ENCODE results near the gene NEU1. TPM values are rescaled to one million over a fixed set of nuclear protein-coding genes. Genes with fewer than 3 reads are reported as not detected.

NEU1 gene
- total and polyA plus RNA-seq, 2 experiments from 2014 or later = 388 to 402 TPM

DNA sequence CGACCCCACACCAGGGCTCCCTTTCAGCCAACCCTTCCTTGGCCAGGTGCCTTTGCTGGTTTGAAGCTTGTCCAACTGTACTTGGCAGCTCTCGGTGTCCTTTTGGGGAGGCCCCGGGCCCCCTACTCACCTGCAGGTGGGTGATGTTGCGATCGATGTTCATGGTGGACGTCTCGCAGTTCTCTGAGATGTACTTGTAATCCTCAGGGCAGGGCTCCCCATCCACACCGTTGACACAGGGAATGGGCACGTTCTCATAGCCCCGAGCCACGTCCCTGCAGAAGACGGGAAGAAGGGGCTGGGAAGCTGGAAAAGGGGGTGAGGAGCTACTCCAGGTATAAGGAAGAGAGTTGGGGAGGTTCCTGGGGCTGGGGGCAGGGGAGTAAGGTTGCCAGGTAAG lies 21.1 kb upstream of the NEU1 start:
- H3K4me1 ChIP-seq (ENCODE audit: insufficient read depth) = no peaks in the 10 kb centered on the region
- no peaks in the 10 kb centered on the region for H4K20me1 ChIP-seq (ENCODE audit: insufficient read depth, poor library complexity, severe bottlenecking)
- H3K27me3 ChIP-seq = no peaks in the 10 kb centered on the region
- no peak for TF ChIP-seq EZH2 (IDR thresholded peaks at IDR 0.05; ENCODE audit: borderline replicate concordance)
- no peak for TF ChIP-seq CTCF (IDR thresholded peaks at IDR 0.05; ENCODE audit: poor library complexity)
- no peak for TF ChIP-seq EZH2phosphoT487 (IDR thresholded peaks at IDR 0.05; ENCODE audit: low read depth, severe bottlenecking, unreplicated experiment)
- H3K4me3 ChIP-seq = no peak overlapping the region
- H3K9me2 ChIP-seq (replicated peaks; ENCODE audit: insufficient read depth) = no peaks in the 10 kb centered on the region
- no peak overlapping the region for H3K4me2 ChIP-seq
- H3K27ac ChIP-seq = no peak overlapping the region
- H3K79me2 ChIP-seq = peaks cover 5% of the 10 kb centered on the region
- H2AFZ ChIP-seq = no peak overlapping the region
- no peak for DNase-seq (ENCODE audit: low spot score)
- WGBS (ENCODE audit: low lambda C conversion rate, missing lambda C conversion rate) = 95% methylated on average over 12 of the region's 12 CpGs
- H3K36me3 ChIP-seq (replicated peaks; ENCODE audit: insufficient read depth, low read depth) = no peaks in the 10 kb centered on the region
- no peaks in the 10 kb centered on the region for H3K9me3 ChIP-seq (ENCODE audit: low read depth)

GRCh38 chr6:31882344-31882743 lies 19.7 kb upstream of the NEU1 start:
- 96% methylated on average over 6 of the region's 6 CpGs for WGBS (ENCODE audit: low lambda C conversion rate, missing lambda C conversion rate)
- H3K27ac ChIP-seq = no peak overlapping the region
- H3K4me3 ChIP-seq = no peak overlapping the region
- H3K36me3 ChIP-seq (replicated peaks; ENCODE audit: insufficient read depth, low read depth) = no peaks in the 10 kb centered on the region
- no peaks in the 10 kb centered on the region for H3K27me3 ChIP-seq
- H3K4me2 ChIP-seq = no peak overlapping the region
- TF ChIP-seq CTCF (IDR thresholded peaks at IDR 0.05; ENCODE audit: poor library complexity) (no peak), EZH2 (IDR thresholded peaks at IDR 0.05; ENCODE audit: borderline replicate concordance) (no peak), EZH2phosphoT487 (IDR thresholded peaks at IDR 0.05; ENCODE audit: low read depth, severe bottlenecking, unreplicated experiment) (no peak)
- H3K9me2 ChIP-seq (replicated peaks; ENCODE audit: insufficient read depth) = no peaks in the 10 kb centered on the region
- no peak for DNase-seq (ENCODE audit: low spot score)
- H3K79me2 ChIP-seq = peaks cover 12% of the 10 kb centered on the region
- H3K4me1 ChIP-seq (ENCODE audit: insufficient read depth) = no peaks in the 10 kb centered on the region
- no peaks in the 10 kb centered on the region for H4K20me1 ChIP-seq (ENCODE audit: insufficient read depth, poor library complexity, severe bottlenecking)
- no peaks in the 10 kb centered on the region for H3K9me3 ChIP-seq (ENCODE audit: low read depth)
- H2AFZ ChIP-seq = no peak overlapping the region

GRCh38 chr6:31881136-31881859 lies 18.7 kb upstream of the NEU1 start:
- TF ChIP-seq CTCF (IDR thresholded peaks at IDR 0.05; ENCODE audit: poor library complexity) = no peak
- TF ChIP-seq EZH2phosphoT487 (IDR thresholded peaks at IDR 0.05; ENCODE audit: low read depth, severe bottlenecking, unreplicated experiment) = no peak
- no peak for TF ChIP-seq EZH2 (IDR thresholded peaks at IDR 0.05; ENCODE audit: borderline replicate concordance)
- Histone ChIP-seq H3K9me2 (replicated peaks; ENCODE audit: insufficient read depth) (no peaks in the 10 kb centered on the region), H2AFZ (no peak overlapping the region), H3K27ac (no peak overlapping the region), H4K20me1 (ENCODE audit: insufficient read depth, poor library complexity, severe bottlenecking) (no peaks in the 10 kb centered on the region), H3K79me2 (peaks cover 19% of the 10 kb centered on the region), H3K9me3 (ENCODE audit: low read depth) (no peaks in the 10 kb centered on the region), H3K36me3 (replicated peaks; ENCODE audit: insufficient read depth, low read depth) (no peaks in the 10 kb centered on the region), H3K27me3 (no peaks in the 10 kb centered on the region), H3K4me2 (no peak overlapping the region), H3K4me3 (no peak overlapping the region), H3K4me1 (ENCODE audit: insufficient read depth) (no peaks in the 10 kb centered on the region)
- WGBS (ENCODE audit: low lambda C conversion rate, missing lambda C conversion rate) = 94% methylated on average over 9 of the region's 9 CpGs
- DNase-seq (ENCODE audit: low spot score) = no peak

All from hepatocyte (in vitro differentiated cells).